ENCODE data around the gene ARSJ.

Gene ARSJ

GRCh38 chr4:113972781-113973180 is 6.7 kb downstream of the ARSJ start:
- no peak for DNase-seq (ENCODE audit: low spot score)
- TF ChIP-seq, protein P1, sequence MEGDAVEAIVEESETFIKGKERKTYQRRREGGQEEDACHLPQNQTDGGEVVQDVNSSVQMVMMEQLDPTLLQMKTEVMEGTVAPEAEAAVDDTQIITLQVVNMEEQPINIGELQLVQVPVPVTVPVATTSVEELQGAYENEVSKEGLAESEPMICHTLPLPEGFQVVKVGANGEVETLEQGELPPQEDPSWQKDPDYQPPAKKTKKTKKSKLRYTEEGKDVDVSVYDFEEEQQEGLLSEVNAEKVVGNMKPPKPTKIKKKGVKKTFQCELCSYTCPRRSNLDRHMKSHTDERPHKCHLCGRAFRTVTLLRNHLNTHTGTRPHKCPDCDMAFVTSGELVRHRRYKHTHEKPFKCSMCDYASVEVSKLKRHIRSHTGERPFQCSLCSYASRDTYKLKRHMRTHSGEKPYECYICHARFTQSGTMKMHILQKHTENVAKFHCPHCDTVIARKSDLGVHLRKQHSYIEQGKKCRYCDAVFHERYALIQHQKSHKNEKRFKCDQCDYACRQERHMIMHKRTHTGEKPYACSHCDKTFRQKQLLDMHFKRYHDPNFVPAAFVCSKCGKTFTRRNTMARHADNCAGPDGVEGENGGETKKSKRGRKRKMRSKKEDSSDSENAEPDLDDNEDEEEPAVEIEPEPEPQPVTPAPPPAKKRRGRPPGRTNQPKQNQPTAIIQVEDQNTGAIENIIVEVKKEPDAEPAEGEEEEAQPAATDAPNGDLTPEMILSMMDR (IDR thresholded peaks at IDR 0.05; ENCODE audit: borderline replicate concordance, control extremely low read depth, extremely low read depth, insufficient read depth, missing control alignments) = no peak
- in situ Hi-C loops (cut with MboI; ENCODE audit: low sequenced_read_pairs, unreplicated experiment) = loop anchor here (25.0 kb wide), 2 partner anchors 415 to 715 kb away; no protein-coding TSS in a partner anchor

DNA sequence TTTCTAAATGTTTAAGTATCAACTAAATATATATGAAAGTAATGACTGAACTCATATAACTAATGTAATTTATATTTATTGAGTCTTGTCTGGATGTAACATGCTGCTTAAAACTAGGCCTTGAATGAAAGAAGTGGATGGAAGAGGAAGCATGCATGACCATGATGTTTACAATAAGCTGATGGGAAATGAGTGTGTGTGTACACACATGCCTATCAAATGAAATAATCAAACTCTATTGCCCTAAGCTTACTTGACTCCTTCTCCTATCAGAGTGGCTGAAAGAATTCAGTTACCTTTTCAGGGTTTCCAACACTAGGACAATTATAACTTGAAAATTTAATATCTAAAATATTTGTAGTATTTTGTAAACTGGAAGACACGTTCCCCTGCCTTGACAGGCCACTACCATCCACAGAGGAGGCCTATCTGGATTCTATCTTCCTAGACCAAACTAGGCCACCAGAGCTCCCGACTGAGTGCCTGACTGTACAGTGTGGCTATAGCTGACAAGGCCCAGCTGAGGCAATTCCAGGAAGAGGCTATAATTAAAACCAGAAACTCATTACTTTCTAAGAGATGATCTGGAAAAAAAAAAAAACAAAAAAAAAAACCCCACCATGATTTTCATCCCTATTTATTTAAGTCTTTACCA is 7.6 kb downstream of the ARSJ start:
- in situ Hi-C loops (cut with MboI; ENCODE audit: low sequenced_read_pairs, unreplicated experiment) = loop anchor here (25.0 kb wide), 2 partner anchors 415 to 715 kb away; no protein-coding TSS in a partner anchor
- no peak for DNase-seq (ENCODE audit: low spot score)
- TF ChIP-seq, protein P1 (IDR thresholded peaks at IDR 0.05; ENCODE audit: borderline replicate concordance, control extremely low read depth, extremely low read depth, insufficient read depth, missing control alignments) = no peak

GRCh38 chr4:113969709-113970334 is 9.6 kb downstream of the ARSJ start:
- TF ChIP-seq, protein P1 (IDR thresholded peaks at IDR 0.05; ENCODE audit: borderline replicate concordance, control extremely low read depth, extremely low read depth, insufficient read depth, missing control alignments) = no peak
- in situ Hi-C loops (cut with MboI; ENCODE audit: low sequenced_read_pairs, unreplicated experiment) = loop anchor here (25.0 kb wide), 2 partner anchors 417 to 717 kb away; no protein-coding TSS in a partner anchor
- no peak for DNase-seq (ENCODE audit: low spot score)

GRCh38 chr4:113968473-113968872 is 11.0 kb downstream of the ARSJ start:
- in situ Hi-C loops (cut with MboI; ENCODE audit: low sequenced_read_pairs, unreplicated experiment) = loop anchor here (25.0 kb wide), 2 partner anchors 419 to 719 kb away; no protein-coding TSS in a partner anchor
- DNase-seq (ENCODE audit: low spot score) = no peak
- TF ChIP-seq, protein P1 (IDR thresholded peaks at IDR 0.05; ENCODE audit: borderline replicate concordance, control extremely low read depth, extremely low read depth, insufficient read depth, missing control alignments) = no peak

DNA sequence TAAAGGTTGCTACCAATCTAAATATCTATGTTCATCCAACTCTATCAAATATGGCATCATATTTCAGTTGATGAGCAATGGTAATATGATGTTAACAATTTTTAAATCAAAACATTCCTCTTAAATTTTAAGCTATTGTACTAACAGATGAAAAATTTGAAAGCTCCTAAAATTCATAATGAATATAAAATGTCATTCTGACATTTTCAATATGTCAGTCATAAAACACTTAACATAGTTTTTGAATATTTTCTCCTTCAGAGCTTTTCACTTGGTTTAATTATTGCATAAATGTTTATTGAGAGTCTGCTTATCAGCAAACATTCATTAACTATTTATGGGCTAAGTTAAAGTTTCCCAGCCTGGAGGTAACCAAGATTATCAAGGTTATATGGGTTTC is 11.8 kb downstream of the ARSJ start:
- in situ Hi-C loops (cut with MboI; ENCODE audit: low sequenced_read_pairs, unreplicated experiment) = loop anchor here (25.0 kb wide), 2 partner anchors 420 to 720 kb away; no protein-coding TSS in a partner anchor
- no peak for DNase-seq (ENCODE audit: low spot score)
- TF ChIP-seq, protein P1 (IDR thresholded peaks at IDR 0.05; ENCODE audit: borderline replicate concordance, control extremely low read depth, extremely low read depth, insufficient read depth, missing control alignments) = no peak

DNA sequence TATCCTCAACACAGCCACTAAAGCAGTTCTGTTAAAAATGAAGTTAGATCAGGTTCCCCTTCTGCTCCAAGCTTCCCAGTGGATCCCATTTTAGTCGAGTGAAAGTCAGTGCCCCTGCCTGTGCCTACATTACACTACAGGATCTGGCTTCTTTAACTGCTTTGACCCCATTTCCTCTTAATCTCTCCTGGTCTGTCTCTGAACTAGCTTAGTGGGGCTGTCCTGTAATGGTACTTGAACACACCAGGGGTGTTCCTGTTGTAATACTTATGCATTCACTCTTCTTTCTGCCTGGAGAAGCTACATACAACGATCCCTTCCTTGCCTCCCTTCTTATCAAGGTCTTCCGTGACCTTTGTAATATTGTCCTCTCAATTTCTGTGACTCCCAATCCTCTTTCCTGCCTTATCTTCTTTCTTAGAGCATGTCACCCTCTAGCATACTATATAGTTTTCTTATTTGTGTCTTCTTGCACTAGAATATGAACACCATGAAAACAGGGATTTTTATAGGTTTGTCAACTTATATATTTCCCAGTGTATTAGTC is 16.7 kb downstream of the ARSJ start:
- DNase-seq (ENCODE audit: low spot score) = no peak
- in situ Hi-C loops (cut with MboI; ENCODE audit: low sequenced_read_pairs, unreplicated experiment) = loop anchor here (25.0 kb wide), 2 partner anchors 425 to 725 kb away; no protein-coding TSS in a partner anchor
- TF ChIP-seq, protein P1 (IDR thresholded peaks at IDR 0.05; ENCODE audit: borderline replicate concordance, control extremely low read depth, extremely low read depth, insufficient read depth, missing control alignments) = no peak
